GM21529 (cell line): ENCODE results near the gene MRPS24.

ENCODE experiments used
- ATAC-seq: cut with Tn5 transposase; IDR thresholded peaks from one replicate; pipeline ENCODE4 v1.9.1; 2021; ENCODE audit not compliant: unreplicated experiment

Gene MRPS24

GRCh38 chr7:43877968-43878864 is 8.9 kb upstream of the MRPS24 start:
- no peak for ATAC-seq

DNA sequence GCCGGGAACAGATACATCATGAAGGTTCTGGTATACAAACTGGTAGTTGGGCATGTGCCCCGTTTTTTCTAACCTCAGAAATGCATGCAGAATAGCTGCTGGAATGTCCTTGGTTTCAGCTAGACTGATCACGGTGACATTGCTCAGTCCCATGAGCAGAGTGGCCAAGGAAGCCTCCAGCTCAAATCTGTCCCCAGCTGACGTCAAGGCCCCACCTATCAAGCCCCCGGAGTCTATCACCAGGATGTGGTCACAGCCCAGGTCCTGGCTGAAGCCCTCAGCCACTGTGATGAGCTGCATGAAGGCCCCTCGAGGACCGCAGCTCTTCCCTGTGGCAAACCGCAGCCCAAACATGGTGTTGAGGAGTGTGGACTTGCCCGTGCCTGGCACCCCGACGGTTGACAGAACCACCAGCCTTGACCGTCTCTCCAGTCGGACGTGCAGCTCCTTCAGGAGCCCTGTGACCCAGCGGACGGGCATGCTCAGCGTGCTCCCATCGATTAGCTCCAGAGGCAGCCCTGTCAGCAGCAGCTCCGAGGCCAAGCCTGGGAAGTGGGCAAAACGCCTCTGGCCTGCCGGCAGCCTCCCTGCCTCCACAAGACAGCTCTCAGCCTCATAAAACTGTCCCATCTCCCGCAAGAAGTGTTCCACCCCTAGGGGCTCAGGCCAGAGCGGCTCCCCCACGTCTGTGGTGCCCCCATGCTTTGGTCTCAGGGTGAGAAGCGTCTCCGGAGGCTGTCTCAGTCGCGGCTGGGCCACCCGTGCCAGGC is 7.8 kb upstream of the MRPS24 start:
- ATAC-seq: no peak

DNA sequence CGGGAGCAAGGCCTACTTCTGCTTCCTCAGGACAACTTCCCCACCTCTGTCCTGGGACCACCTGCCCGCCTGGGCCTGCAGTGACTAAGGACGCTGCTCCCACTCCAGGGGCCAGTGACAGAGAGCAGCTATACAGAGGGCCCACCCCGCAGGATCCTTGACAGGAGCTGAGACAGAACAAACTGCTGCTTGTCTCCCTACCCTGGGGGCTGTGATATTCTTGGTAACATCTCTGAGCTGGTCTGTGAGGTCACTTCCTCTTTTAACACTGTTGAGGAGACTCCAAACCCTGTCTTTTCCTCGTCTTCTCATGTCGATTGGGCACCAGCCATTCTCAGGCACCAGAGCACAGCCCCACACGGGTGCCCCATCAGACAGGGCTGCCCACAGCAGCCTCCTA is 6.9 kb upstream of the MRPS24 start:
- no peak for ATAC-seq

DNA sequence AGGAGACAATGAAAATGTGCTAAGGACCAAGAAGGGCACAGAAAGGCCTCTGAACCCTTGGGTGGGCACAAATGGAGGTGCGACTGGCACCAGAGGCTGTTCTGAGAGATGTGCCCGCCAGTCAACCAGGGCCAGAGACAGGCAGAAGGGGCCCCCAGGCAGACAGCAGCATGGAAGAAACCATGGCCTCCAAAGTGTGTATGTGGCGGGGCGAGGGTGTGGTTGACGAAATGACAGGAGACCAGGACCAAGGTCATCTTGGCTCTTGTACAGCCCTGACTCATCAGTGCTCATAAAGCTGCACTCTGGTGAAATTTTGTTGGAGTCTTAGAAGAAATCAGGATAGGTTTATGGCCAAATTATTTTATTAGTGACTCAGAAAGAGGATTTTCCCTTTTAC is 4.0 kb upstream of the MRPS24 start:
- no peak for ATAC-seq

- no peak for ATAC-seq
Measured at GRCh38 chr7:43872406-43873110, 3.2 kb upstream of the MRPS24 start.

GRCh38 chr7:43871064-43871463 is 1.7 kb upstream of the MRPS24 start:
- ATAC-seq: no peak

DNA sequence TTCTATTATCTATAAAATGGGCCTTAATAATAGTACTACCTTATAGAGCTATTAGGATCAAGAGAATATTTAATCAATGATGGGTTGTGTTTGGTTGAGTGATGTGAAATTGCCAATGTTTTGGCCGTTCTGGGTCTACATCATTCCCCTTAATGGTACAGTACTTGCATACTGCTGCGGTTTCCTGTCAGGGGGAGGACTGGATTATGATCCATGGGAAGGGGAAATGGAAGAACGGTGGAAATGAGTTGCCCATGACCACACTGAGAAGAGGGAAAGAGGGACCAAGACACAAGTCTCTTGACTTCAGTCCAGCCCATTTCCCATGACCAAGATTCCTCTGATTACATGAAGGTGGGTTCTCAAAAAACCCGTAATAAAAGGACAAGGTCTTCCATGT is 999 bp upstream of the MRPS24 start:
- no peak for ATAC-seq

DNA sequence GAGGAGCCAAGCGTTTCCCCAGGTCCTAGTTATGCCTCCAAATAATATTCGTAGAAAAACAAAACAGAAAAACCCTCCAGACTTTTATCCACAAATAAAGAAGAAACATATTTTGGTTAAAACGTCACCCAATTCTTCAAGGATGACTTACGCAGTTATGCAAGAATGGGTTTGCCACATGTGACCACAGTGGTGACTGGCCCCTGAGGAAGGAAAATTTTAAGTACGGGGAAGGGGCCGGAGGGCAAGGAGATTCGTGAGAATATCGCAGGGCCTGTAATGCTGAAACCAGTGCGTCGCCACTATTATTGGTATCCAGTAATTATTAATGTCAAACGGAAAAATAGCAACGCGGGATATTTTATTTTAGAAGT is 537 bp upstream of the MRPS24 start:
- peak; percentile 8 for ATAC-seq

GRCh38 chr7:43868681-43869005 is 674 bp downstream of the MRPS24 start:
- ATAC-seq: no peak

DNA sequence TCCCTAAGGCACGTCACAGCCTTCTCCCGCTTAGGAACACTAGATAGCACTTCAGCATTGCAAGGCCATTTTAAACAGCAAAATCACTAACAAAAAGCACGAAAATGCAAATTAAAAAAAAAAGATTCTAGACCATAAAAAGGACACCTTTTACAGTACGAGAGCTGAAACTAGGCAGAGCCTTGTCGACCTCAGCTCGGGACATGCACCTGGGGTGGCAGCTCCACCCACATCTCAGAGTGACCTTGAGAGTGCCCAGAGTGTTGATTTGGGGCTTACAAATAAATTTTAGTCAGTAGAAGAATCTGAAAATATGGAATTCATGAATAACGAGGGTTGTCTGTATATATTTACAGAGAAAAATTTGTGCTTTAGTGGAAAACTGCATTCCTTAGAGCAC is 1.1 kb downstream of the MRPS24 start:
- ATAC-seq: no peak

DNA sequence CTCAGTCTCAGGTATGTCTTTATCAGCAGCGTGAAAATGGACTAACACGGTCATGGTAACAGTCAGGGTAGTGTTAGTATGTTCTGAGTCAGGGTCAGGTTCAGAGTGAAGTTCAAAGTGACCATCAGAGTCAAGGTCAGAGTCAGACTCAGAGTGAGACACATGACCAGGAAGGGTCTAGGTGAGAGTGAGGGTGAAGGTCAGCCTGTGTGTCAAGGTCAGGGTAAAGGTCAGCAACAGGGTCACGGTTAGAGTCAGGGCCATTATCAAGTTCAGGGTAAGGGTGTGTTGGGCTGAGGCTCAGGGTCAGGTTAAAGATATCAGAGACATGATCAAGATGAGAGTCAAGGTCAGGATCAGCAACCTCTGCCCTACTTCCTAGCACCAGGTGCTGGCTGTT is 4.0 kb downstream of the MRPS24 start:
- no peak for ATAC-seq

- no peak for ATAC-seq
Measured at GRCh38 chr7:43864126-43864525, 5.2 kb downstream of the MRPS24 start.

- ATAC-seq: no peak
Measured at GRCh38 chr7:43856996-43857395, 12.3 kb downstream of the MRPS24 start.

- no peak for ATAC-seq
Measured at GRCh38 chr7:43856316-43856715, 13.0 kb downstream of the MRPS24 start.

DNA sequence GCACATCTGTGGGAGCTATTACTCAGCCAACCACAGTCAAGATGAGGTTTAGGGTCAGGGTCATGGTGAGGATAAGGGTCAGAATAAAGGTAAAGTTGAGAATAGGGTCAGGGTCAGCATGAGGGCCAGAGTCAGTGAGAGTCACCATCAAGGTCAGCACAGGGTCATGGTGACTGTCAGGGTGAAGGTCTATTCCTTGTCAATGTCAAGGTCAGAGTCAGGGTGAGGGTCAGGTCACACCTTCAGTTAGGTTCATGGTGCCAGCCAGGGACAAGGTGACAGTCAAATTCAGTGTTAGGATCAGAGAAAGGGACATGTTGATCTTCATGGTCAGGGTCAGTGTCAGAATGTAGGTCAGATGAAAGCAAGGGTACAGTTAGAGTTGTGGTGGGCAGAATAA is 14.1 kb downstream of the MRPS24 start:
- ATAC-seq: no peak

GRCh38 chr7:43851805-43852204 is 17.5 kb downstream of the MRPS24 start:
- ATAC-seq: no peak

DNA sequence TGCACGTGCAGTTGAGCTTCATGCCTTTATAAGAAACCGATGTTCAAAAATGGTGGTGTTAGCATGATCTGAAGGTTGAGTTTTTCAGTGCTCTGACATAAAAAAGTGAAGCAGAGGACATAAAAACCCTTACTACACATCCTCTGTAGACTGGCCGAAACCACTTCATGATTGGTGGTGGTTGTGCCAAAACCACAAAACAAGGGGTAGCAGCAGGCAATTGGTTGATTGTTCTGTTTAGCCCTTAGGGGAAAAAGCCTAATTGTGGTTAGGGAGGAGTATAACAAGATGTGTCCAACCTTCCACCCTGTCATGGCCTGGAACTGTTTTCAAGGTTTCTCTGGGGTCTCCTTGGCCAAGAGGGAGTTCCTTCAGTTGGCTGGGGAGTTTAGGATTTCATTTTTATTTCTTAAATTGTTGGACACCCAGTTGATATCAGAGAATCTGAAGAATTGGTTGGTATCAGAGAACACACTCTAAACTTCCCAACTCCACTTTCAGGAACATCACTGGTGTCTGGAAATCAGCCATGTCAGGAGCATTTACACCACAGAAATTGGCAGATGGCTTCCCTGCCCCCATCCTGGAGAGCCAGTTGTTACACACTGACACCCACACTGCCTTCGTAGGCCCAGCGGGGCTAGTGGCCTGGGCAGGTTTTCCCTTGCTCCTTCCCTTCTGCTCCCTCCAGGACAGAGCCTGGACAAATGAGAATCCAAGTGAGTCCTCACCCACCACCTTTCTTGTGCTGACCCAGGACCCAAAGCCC is 18.8 kb downstream of the MRPS24 start:
- no peak for ATAC-seq

GRCh38 chr7:43849047-43849446 is 20.3 kb downstream of the MRPS24 start:
- no peak for ATAC-seq

DNA sequence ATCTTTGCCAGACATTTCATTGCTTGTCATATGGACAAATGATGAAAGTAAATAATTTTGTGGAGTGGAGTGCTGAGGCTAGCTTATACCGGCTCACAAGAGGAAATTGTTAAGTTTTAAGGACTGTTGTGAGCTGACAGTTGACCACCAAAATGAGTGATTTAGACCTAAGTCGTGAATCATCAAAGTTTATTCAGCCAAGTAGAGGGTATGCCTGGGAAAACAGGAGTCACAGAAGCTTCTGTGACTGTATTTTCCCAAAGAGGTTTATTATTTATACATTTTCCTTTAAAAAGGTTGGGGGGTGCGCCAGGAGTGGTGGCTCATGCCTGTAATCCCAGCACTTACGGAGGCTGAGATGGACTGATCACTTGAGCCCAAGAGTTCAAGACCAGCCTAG is 21.8 kb downstream of the MRPS24 start:
- no peak for ATAC-seq

DNA sequence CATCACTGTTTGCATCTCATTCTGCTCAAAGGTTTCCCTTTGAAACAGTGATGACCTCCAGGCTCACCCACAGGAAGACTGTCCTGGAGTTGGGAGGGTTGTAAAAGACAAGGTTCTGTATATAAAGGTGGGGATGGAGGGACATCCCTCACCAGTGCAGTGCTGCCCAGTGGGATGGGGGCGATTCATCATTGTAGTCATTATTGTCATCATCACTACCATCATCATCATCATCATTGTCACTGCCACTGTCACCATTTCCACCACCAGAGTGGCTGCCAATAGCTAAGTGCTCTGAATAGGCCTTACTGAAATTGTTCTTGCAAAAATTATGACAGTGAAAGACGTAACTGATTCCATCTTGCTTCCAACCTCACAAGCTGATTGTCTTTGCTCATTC is 24.7 kb downstream of the MRPS24 start:
- ATAC-seq: no peak

GRCh38 chr7:43844257-43844656 is 25.1 kb downstream of the MRPS24 start:
- ATAC-seq: no peak
